Stimulated activated CD8-positive, alpha-beta memory T cell treated with anti-CD3 and anti-CD28 coated beads, Interleukin-2, amount 100 ng/mL, for 48 hours (primary cell): Measurements from ENCODE around the gene CELA2B.
"Not testable (repeated sequence)": the region's sequence is repeated elsewhere in the genome, so short reads cannot be mapped to it uniquely, and the experiment has no call there.

Source experiments
- DNase-seq, 2 donors: peaks; one replicate each; pipeline ENCODE4 v3.0.0-alpha.2; 2020; ENCODE audit warnings: low read depth in 2 of 2

Gene CELA2B

DNA sequence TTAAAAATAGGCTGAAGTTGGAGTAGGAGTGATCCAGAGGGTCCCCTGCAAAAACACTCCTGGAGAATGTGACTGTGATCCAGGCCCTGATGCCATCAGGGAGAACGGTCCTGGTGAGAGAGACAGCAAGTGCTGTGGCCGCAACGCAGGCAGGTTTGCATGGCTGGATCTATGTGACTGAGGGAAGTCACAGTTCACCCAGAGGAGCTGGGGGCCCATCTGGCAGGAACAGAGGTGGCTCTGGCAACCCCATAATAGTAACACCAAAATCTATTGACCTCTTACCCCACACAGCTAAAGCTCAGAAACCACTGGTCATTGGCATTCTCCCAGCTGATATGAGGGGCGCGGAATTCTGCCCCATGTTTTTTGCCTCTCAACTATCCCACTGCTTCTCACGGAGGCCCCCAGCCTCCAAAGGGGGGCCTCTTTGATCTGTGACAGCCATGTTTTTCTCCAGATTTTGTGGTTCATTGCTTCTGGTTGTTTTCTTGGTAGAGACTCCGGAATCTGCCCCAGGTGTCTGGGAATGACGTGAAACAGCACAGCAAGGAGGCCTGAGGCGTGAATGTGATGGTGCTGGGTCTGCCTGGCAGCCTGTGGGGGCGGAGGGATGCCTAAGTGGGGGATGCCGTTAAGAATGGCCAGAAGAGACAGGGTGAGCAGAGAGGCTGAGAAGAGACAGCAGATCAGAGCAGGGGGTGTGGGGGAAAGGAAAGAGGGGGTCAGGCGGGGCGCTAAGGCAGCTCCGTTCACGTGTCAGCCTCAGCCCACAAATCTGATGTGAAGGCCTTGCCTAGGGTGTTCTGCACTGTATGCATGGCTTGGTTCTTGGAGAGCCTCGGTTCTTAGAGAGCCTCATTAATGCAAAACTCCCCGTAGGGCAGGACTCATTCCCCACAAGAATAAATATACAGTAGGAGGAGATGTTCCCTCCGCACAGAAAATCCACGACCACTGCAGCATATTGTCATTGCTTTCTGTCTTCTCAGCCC, 24.6 kb downstream of the CELA2B start:
- no peak for DNase-seq

DNA sequence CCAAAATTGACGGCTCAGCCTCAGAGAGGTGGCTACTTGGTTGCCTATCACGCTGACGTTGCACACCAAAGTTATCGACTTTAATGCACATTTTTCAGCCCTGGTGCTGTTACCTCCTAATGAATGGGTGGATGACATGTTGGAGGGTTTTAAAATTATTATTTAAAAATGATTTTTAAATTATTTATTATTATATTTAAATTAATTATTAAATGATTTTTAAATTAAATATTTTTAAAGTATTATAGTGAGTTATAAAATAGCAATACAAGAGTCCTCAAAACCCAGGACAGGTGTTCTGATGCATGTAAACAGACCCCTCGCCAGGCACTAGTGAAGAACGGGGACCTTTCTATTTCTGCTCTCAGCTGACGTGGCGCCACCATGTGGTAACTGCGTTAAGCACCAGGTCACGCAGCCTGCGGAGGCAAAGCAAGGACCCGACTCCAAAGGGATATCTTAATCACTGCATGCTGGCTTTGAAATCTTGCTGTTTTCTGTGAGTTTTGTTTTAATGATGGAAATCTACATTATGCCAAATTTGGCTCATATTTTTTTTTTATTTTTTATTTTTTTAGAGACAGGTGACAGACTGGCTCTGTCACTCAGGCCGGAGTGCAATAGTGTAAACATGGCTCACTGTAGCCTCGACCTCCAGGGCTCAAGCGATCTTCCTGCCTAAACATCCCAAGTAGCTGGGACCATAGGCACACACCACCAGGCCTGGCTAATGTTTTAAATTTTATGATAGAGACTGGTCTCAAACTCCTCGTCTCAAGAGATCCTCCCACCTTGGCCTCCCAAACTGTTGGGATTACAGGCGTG, 25.5 kb downstream of the CELA2B start:
- peak; percentile 41 to 49 for DNase-seq

- no peak for DNase-seq
Observed at GRCh38 chr1:15504436-15504835, 28.5 kb downstream of the CELA2B start.

DNA sequence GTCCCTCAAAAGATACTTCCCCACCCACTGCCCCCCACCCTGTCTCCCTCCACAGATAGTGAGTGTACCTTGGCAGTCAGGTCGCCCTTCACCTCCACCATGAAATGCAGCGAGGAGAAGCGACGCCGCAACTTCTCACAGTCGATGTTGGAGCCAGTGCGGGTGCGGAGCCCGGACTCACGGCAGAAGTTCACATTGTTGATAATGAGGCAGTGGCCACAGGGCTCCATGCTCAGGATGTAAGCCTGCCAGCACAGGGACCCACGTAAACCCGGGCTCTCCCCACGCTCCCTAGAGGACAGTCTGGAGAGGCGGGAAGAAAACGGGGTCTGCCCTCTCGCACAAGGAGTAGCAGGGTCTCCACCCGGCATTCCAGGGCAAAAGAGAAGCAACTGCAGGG, 30.9 kb downstream of the CELA2B start:
- DNase-seq: no peak

GRCh38 chr1:15507278-15507677, 31.4 kb downstream of the CELA2B start:
- no peak for DNase-seq

DNA sequence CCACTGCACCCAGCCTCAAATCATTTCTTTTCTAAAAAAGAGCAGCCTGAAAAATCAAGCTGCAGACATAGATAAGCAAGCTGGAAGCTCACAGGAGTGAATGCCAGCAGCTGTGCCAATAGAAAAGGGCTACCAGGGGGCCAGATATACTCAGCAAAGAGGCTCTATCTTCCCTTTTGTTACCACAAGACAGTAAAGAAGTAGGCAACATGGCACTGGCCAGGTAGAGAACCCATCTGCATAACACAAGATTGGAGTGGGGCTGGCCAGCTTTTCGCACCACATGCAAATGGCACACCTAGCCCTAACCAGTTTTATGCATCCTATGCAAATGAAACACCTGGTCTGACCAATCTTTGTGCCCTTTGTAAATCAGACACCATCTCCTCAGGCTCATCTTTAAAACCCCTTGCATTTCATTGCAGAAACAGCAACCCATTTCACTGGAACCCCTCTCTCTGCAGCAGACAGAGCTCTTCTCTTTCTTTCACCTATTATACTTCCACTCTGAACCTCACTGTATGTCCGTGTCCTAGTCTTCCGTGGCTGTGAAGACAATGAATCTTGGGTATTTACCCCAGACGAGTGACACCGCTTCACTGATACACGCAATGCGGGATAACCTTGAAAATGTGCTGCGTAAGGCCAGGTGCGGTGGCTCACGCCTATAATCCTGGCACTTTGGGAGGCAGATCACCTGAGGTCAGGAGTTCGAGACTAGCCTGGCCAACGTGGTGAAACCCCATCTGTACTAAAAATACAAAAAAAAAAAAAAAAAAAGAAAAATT, 33.0 kb downstream of the CELA2B start:
- no peak for DNase-seq

- no peak for DNase-seq
Observed at GRCh38 chr1:15509586-15509985, 33.7 kb downstream of the CELA2B start.

DNA sequence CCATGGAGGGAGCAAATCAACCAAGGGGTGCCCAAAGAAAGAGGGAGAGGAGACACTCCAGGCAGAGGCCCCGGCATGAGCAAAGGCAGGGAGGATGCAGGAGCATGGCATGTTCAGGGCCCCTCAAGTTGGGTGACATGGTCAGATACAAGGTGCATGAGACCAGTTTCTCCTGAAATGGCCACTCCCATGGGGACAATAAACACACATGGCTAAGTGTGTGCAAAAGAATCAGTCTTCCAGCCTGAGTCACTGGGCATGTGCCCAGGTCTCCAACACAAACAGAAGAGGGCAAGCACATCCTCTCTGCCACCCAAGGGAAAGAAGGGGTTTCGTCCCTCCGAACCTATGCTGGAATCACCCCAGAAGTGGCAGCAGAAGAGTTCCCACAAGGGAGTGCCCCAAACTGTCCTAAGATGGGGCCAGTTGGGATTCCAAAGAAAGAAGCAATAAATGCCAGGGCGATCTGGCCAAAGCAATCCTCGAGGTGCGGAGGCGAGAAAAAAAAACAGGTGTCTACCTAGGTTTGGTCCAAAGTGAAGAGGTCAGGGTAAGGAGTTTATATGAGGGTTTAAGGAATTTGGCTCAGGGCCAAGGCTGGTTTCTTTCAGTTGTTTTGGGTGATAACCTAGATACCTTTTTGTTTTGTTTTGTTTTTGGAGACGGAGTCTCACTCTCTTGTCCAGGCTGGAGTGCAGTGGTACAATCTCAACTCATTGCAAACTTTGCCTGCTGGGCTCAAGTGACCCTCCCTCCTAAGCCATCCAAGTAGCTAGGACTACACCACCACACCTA, 34.9 kb downstream of the CELA2B start:
- no peak for DNase-seq

GRCh38 chr1:15513192-15513591, 37.3 kb downstream of the CELA2B start:
- DNase-seq: no peak

GRCh38 chr1:15513919-15514318, 38.0 kb downstream of the CELA2B start:
- no peak for DNase-seq

DNA sequence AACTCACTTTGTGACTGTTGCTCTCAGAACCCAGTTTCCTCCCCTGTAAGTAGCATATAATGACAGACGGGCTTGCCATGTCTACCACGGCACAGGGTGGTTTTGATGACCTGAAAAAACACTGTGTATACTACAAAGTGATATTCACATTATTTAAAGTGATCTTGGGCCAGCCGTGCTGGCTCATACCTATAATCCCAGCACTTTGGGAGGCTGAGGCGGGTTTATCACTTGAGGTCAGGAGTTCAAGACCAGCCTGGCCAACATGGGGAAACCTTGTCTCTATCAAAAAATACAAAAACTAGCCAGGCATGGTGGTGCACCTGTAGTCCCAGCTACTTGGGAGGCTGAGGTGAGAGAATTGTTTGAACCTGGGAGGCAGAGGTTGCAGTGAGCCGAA, 38.7 kb downstream of the CELA2B start:
- DNase-seq: not testable (repeated sequence)

DNA sequence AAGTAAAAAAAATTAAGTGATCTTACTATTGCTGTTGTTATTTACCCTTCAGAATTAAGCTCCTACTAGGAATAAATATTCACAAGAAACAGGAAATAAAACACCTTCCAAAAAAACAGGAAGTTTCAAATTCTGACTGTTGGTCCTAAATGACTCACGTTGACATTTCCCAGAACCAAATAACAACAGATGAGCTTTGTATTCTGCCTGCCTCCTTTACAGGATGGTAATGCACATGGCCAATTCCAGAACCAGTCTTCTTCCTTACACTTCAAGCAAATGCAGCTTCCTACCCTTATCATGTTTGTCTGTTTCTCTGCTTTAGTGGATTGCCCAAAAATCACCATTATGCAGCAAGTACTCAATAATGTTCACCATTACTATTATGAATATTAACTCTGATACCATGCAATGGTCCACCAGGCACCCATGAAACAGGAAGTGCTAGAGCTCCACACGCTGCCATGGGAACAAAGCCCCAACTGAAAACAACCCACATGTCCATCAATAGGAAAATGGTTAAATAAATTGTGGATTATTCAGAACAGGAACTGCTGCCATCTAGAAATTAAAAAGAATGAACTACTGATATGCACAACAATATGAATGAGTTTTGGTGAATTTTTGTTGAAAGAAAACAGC, 39.2 kb downstream of the CELA2B start:
- DNase-seq: no peak

- no peak for DNase-seq
Observed at GRCh38 chr1:15519625-15520024, 43.7 kb downstream of the CELA2B start.

GRCh38 chr1:15521206-15521906, 45.5 kb downstream of the CELA2B start:
- not testable (repeated sequence) for DNase-seq

DNA sequence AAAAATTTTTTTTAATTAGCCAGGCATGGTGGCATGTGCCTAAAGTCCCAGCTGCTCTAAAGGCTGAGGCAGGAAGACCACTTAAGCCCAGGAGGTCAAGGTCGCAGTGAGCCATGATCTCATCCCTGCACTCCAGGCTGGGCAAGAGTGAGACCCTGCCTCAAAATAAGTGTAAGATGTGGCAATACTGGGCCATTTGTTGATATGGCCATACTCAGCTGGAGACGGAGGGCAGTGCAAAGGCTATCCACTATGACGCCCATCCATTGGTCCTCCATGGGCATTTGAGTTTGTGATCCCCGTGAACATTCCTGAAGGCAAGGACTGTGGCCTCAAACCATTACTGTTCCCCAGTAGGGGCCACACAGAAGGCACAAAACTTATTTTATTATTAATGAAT, 46.6 kb downstream of the CELA2B start:
- no peak for DNase-seq

DNA sequence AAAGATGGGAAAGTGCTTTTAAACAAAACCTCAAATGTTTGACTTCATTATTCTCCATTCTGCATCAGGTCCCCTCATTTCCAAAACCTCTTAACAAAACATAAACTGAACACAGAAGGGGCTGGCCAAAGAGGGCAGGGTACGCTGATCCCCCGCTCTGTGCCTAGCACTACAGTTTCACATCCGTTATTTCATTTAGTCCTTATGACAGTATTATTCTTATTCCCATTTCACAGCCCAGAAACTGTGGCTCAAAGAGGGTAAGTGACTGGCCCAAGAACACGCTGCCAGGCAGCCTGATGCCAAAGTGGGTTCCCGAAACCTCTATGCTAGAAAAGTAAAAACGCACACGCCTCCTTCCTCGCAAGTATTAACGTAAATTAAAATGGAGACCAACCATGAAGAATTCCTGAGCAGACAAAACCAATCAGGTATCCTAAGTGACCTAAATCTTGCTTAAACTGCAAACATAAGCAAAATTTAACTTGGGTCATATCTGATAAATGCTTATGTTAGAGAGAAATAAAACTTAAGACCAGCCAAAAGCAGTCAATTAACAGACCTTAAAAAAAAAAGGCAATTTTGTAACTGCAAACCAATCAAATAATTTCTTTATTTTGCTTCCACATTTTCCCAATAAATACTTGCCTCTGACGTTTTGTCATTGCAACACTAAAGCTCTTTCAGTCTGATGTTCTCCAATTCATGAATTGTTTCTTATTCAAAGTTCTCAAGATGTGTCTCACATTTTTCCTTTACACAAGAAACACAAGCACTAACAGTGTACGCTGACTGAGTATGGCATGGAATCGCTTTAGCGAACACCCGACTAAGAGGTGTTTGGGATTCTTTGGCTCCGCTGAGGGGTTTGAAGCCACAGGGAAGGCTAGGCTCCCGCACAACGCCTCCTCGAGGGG, 47.5 kb downstream of the CELA2B start:
- no peak for DNase-seq

GRCh38 chr1:15524021-15524282, 48.0 kb downstream of the CELA2B start, which contains the start of gene CASP9:
Gene CASP9 (minus strand): TSS chr1:15524215. CDS start chr1:15524200, 15 bp downstream.
- DNase-seq: no peak

GRCh38 chr1:15524283-15525049, 48.6 kb downstream of the CELA2B start:
- peak; percentile 99 to 100 for DNase-seq
